MM.1S (cell line): ENCODE data around the gene KIF16B.
"Not testable (repeated sequence)": the region's sequence is repeated elsewhere in the genome, so short reads cannot be mapped to it uniquely, and the experiment has no call there.

Experiments
- DNase-seq: peaks from one replicate; pipeline ENCODE4 v3.0.0-alpha.2; 2015
- H2AFZ ChIP-seq: fragments of 300-600 bp; sonication (generic); 2 replicates; pipeline ENCODE4 v1.6.0; 2016; ENCODE audit warnings: antibody characterized with exemption, low read length
- H3F3A ChIP-seq: fragments of 300-600 bp; sonication (generic); 2 replicates; pipeline ENCODE4 v1.6.1; 2016; ENCODE audit warnings: mild to moderate bottlenecking, antibody characterized with exemption, low read length, moderate library complexity, mixed read lengths; ENCODE audit not compliant: insufficient read depth
- H3K27ac ChIP-seq: fragments of 300-600 bp; sonication (generic); 2 replicates; pipeline ENCODE4 v1.5.1; 2016; ENCODE audit warnings: mild to moderate bottlenecking, low read length
- H3K27me3 ChIP-seq: fragments of 300-600 bp; sonication (generic); replicated peaks from 2 replicates; pipeline ENCODE4 v1.6.0; 2016; ENCODE audit warnings: low read length; ENCODE audit not compliant: insufficient read depth
- H3K36me3 ChIP-seq: fragments of 300-600 bp; sonication (generic); replicated peaks from 2 replicates; pipeline ENCODE4 v1.6.1; 2016; ENCODE audit warnings: mild to moderate bottlenecking, low read length, mixed read lengths; ENCODE audit not compliant: insufficient read depth
- H3K4me1 ChIP-seq: fragments of 300-600 bp; sonication (generic); 2 replicates; pipeline ENCODE4 v1.6.1; 2016; ENCODE audit warnings: low read length, mixed read lengths
- H3K4me2 ChIP-seq: fragments of 300-600 bp; sonication (generic); 2 replicates; pipeline ENCODE4 v1.6.0; 2016; ENCODE audit warnings: low read depth, low read length
- H3K4me3 ChIP-seq: fragments of 300-600 bp; sonication (generic); 2 replicates; pipeline ENCODE4 v1.5.1; 2016; ENCODE audit warnings: low read length, mixed read lengths
- H3K79me2 ChIP-seq: fragments of 300-600 bp; sonication (generic); 2 replicates; pipeline ENCODE4 v1.6.1; 2016; ENCODE audit warnings: mixed run types, low read length, mixed read lengths
- H3K9ac ChIP-seq: fragments of 300-600 bp; sonication (generic); 2 replicates; pipeline ENCODE4 v1.6.1; 2016; ENCODE audit warnings: low read length, mixed read lengths
- H3K9me2 ChIP-seq: fragments of 300-600 bp; sonication (generic); replicated peaks from 2 replicates; pipeline ENCODE4 v1.6.1; 2016; ENCODE audit warnings: mild to moderate bottlenecking, low read length, mixed read lengths; ENCODE audit not compliant: insufficient read depth
- H3K9me3 ChIP-seq: fragments of 300-600 bp; sonication (generic); replicated peaks from 2 replicates; pipeline ENCODE4 v1.6.1; 2016; ENCODE audit warnings: mild to moderate bottlenecking, low read length, mixed read lengths; ENCODE audit not compliant: insufficient read depth
- H4K20me1 ChIP-seq: fragments of 300-600 bp; sonication (generic); 2 replicates; pipeline ENCODE4 v1.6.1; 2016; ENCODE audit warnings: mild to moderate bottlenecking, low read length, moderate library complexity, mixed read lengths; ENCODE audit not compliant: insufficient read depth
- EZH2 ChIP-seq: fragments of 300-600 bp; sonication (generic); optimal IDR thresholded peaks from 2 replicates; pipeline ENCODE3; 2017; ENCODE audit warnings: low read depth, mild to moderate bottlenecking, antibody characterized with exemption, low read length, mixed read lengths
- EZH2phosphoT487 ChIP-seq: fragments of 300-600 bp; sonication (generic); IDR thresholded peaks from 2 replicates; pipeline ENCODE4 v1.6.1; 2018; ENCODE audit warnings: antibody characterized with exemption, low read length
- TF ChIP-seq, protein P1 (sequence below): fragments of 300-600 bp; sonication (generic); IDR thresholded peaks from 2 replicates; pipeline ENCODE4 v1.5.1; 2016; ENCODE audit warnings: antibody characterized with exemption, low read length, mixed read lengths

KIF16B gene

GRCh38 chr20:16528078-16528477 lies 45.2 kb downstream of the KIF16B start:
- H2AFZ ChIP-seq = no peak overlapping the region
- H4K20me1 ChIP-seq = no peaks in the 10 kb centered on the region
- H3K9me2 ChIP-seq = no peaks in the 10 kb centered on the region
- TF ChIP-seq EZH2phosphoT487 (no peak), EZH2 (no peak)
- TF ChIP-seq, protein P1, sequence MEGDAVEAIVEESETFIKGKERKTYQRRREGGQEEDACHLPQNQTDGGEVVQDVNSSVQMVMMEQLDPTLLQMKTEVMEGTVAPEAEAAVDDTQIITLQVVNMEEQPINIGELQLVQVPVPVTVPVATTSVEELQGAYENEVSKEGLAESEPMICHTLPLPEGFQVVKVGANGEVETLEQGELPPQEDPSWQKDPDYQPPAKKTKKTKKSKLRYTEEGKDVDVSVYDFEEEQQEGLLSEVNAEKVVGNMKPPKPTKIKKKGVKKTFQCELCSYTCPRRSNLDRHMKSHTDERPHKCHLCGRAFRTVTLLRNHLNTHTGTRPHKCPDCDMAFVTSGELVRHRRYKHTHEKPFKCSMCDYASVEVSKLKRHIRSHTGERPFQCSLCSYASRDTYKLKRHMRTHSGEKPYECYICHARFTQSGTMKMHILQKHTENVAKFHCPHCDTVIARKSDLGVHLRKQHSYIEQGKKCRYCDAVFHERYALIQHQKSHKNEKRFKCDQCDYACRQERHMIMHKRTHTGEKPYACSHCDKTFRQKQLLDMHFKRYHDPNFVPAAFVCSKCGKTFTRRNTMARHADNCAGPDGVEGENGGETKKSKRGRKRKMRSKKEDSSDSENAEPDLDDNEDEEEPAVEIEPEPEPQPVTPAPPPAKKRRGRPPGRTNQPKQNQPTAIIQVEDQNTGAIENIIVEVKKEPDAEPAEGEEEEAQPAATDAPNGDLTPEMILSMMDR = no peak
- H3K27me3 ChIP-seq = no peaks in the 10 kb centered on the region
- no peak overlapping the region for H3K4me2 ChIP-seq
- DNase-seq = no peak
- H3K27ac ChIP-seq = no peak overlapping the region
- no peaks in the 10 kb centered on the region for H3K4me1 ChIP-seq
- no peak overlapping the region for H3K4me3 ChIP-seq
- H3K9ac ChIP-seq = no peak overlapping the region
- no peaks in the 10 kb centered on the region for H3K79me2 ChIP-seq
- no peaks in the 10 kb centered on the region for H3K36me3 ChIP-seq
- H3F3A ChIP-seq = no peaks in the 10 kb centered on the region
- H3K9me3 ChIP-seq = no peaks in the 10 kb centered on the region

- Histone ChIP-seq H3K79me2 (no peaks in the 10 kb centered on the region), H3F3A (no peaks in the 10 kb centered on the region), H3K9ac (no peak overlapping the region), H3K4me2 (no peak overlapping the region), H3K27me3 (no peaks in the 10 kb centered on the region), H3K36me3 (no peaks in the 10 kb centered on the region), H3K4me1 (no peaks in the 10 kb centered on the region), H3K9me2 (no peaks in the 10 kb centered on the region), H3K4me3 (no peak overlapping the region), H2AFZ (no peak overlapping the region), H3K9me3 (no peaks in the 10 kb centered on the region), H3K27ac (no peak overlapping the region), H4K20me1 (no peaks in the 10 kb centered on the region)
- TF ChIP-seq, protein P1 = no peak
- no peak for TF ChIP-seq EZH2phosphoT487
- TF ChIP-seq EZH2 = no peak
- no peak for DNase-seq
These were observed 45.8 kb downstream of the KIF16B start for GRCh38 chr20:16527438-16527837.

DNA sequence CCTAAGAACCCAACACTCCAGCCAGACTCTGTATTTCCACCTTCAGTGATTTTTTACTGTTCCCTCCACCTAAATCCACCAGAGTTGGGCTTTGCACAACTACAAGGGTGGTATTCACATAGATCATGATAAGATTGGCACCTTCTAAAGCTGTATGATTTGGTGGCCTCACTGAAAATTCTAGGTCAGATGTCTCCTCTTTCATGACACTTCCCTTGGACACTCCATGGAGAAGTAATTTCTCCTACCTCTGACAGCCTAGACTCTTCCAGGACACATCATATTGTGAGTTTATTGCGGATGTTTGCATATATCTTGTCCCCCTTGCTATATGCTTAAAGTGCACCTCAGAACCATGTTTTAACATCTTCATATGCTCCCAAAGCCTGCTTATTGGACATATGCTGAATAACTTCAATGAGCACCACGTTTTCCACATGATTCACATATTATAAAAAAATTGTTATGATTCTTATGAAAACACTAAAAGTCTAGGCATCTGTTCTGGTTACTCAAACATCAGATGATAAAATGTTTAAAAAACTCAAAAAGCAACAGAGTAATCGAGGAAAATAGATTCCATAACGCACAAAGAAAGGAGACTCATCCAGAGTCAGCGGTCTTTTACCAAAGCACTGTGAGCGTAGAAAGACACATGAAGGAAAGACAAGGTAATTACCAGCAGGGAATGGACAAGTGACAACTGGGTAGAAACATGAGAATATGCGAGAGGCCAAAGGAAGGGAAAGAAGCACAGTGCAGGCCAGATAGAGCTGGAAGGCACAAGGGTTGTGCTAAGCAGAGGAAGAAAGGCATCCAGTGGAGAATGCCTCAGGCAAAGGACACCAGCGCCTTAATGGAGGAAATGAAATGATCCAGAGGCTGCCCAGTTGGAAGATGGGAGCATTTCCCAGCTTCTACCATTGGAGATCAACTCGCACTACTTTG lies 46.5 kb downstream of the KIF16B start:
- Histone ChIP-seq H3K27me3 (no peaks in the 10 kb centered on the region), H3K4me1 (no peaks in the 10 kb centered on the region), H2AFZ (no peak overlapping the region), H3K36me3 (no peaks in the 10 kb centered on the region), H3K9me2 (no peaks in the 10 kb centered on the region), H3F3A (no peaks in the 10 kb centered on the region), H3K4me2 (no peak overlapping the region), H3K79me2 (no peaks in the 10 kb centered on the region), H3K9ac (no peak overlapping the region), H3K27ac (no peak overlapping the region), H3K4me3 (no peak overlapping the region), H3K9me3 (no peaks in the 10 kb centered on the region), H4K20me1 (no peaks in the 10 kb centered on the region)
- DNase-seq = no peak
- TF ChIP-seq EZH2phosphoT487 (no peak), EZH2 (no peak)
- TF ChIP-seq, protein P1 = no peak

DNA sequence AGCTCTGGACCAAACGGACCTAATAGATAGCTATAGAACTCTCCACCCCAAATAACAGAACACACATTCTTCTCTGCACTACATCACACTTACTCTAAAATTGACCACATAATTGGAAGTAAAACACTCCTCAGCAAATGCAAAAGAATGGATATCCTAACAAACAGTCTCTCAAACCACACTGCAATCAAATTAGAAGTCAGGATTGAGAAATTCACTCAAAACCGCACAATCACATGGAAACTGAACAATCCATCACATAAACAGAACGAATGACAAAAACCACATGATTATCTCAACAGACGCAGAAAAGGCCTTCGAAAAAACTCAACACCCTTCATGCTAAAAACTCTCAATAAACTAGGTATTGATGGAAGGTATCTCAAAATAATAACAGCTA lies 50.6 kb downstream of the KIF16B start:
- H3K27ac ChIP-seq, H4K20me1 ChIP-seq, H2AFZ ChIP-seq, H3K4me1 ChIP-seq, H3F3A ChIP-seq, H3K4me3 ChIP-seq, H3K9me2 ChIP-seq, H3K9ac ChIP-seq, H3K79me2 ChIP-seq, H3K36me3 ChIP-seq, H3K27me3 ChIP-seq, DNase-seq, H3K9me3 ChIP-seq, H3K4me2 ChIP-seq: not testable (repeated sequence)
